ENCODE results near the gene GCN1. TPM values are rescaled to one million over a fixed set of nuclear protein-coding genes. Genes with fewer than 3 reads are reported as not detected.

GCN1 gene
- total RNA-seq, 4 donors from 2014 or later, result 62.0 to 310 (median 101) TPM

DNA sequence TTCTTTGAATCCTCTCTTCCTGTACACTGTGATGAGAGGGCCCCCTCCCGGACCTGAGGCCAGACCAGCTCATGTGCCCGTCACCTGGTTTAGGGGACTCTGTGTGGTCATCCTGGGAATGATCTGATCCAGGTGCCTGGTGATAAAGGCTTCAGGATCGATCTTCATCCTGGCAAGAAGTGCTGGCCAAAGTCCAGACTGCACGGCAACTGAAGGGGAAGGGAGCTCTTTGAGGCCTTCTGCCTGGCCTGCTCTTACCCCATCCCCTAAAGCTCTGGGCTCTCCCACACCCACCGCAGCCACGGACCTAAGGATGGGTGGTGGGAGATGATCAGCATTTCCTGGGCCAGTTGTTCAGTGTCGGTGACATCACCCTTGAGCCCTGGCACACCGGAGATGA, 31.8 kb downstream of the GCN1 start:
- DNase-seq (ENCODE audit: low spot score in 2 of 2), result no peak
- Histone ChIP-seq H3K27me3 (no peaks in the 10 kb centered on the region), H3K4me3 (no peak overlapping the region), H3K27ac (no peak overlapping the region), H3K36me3 (peaks cover 94% of the 10 kb centered on the region), H3K4me1 (no peaks in the 10 kb centered on the region), H3K9me3 (no peaks in the 10 kb centered on the region)
- WGBS, result 89% methylated on average over 5 of the region's 8 CpGs
- TF ChIP-seq POLR2AphosphoS5 (IDR thresholded peaks at IDR 0.05), result no peak
- TF ChIP-seq, protein P1, sequence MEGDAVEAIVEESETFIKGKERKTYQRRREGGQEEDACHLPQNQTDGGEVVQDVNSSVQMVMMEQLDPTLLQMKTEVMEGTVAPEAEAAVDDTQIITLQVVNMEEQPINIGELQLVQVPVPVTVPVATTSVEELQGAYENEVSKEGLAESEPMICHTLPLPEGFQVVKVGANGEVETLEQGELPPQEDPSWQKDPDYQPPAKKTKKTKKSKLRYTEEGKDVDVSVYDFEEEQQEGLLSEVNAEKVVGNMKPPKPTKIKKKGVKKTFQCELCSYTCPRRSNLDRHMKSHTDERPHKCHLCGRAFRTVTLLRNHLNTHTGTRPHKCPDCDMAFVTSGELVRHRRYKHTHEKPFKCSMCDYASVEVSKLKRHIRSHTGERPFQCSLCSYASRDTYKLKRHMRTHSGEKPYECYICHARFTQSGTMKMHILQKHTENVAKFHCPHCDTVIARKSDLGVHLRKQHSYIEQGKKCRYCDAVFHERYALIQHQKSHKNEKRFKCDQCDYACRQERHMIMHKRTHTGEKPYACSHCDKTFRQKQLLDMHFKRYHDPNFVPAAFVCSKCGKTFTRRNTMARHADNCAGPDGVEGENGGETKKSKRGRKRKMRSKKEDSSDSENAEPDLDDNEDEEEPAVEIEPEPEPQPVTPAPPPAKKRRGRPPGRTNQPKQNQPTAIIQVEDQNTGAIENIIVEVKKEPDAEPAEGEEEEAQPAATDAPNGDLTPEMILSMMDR (IDR thresholded peaks at IDR 0.05), result no peak
- TF ChIP-seq POLR2A (IDR thresholded peaks at IDR 0.05), result no peak
- TF ChIP-seq EP300 (IDR thresholded peaks at IDR 0.05), result no peak

DNA sequence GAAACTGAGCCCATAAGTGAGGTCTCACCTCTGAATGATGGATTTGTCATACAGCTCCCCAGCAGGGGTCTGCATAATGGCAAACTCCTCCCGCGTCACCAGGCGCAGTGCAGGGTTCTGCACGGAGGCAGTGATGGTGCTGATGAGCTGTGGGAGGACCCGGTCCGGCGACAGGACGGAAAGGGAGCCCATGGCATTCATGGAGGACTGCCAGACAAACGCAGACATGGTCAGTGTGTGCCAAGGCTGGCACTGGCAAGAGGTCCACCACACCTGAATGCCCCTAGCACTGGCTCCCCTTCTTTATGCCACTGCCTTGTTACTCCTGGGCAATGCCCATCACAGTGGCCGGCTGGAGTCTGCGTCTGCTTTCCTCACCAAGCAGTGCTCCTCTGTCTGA, 32.7 kb downstream of the GCN1 start:
- TF ChIP-seq, protein P1 (IDR thresholded peaks at IDR 0.05), result no peak
- TF ChIP-seq POLR2A (IDR thresholded peaks at IDR 0.05) (no peak), POLR2AphosphoS5 (IDR thresholded peaks at IDR 0.05) (no peak), EP300 (IDR thresholded peaks at IDR 0.05) (no peak)
- H3K27me3 ChIP-seq, result no peaks in the 10 kb centered on the region
- H3K36me3 ChIP-seq, result peaks cover 96% of the 10 kb centered on the region
- DNase-seq (ENCODE audit: low spot score in 2 of 2), result no peak
- H3K4me1 ChIP-seq, result no peaks in the 10 kb centered on the region
- 87% methylated on average over 9 of the region's 11 CpGs for WGBS
- H3K4me3 ChIP-seq, result no peak overlapping the region
- H3K9me3 ChIP-seq, result no peaks in the 10 kb centered on the region
- H3K27ac ChIP-seq, result no peak overlapping the region

DNA sequence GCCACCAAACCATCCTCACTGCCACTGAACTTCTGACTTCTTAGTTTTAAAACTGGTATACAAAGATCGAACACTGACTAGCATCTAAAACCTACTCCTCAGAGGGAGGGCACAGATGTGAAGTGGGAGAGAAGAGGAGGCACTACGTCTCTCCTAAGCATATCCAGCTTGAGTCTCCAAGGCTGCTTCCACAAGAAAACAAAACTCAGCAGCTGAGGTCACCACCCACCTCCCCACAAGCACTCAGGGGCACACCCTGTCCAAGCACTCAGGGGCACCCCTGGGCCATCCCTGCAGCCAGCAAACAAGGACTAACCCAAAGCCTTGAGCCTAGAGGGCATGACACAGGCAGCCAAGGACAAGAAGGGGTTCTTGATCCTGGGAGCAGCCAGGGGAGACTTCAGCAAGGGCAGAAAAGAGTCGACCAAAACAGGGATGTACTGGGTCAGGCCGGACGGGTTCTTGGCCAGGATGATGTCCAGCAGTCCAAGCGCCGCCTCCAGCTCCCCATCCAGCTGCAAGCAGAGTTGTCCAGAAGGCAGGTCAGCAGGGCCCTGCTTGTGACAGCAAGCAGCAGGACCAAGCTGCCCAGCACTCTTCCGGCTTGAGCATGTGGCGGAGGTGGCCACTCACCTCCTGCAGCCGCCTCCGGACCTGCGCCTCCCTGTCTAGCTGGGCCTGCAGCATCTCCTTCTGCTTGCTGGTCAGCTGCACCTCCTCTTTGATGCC, 34.8 kb downstream of the GCN1 start:
- H3K4me1 ChIP-seq, result no peaks in the 10 kb centered on the region
- no peak for DNase-seq (ENCODE audit: low spot score in 2 of 2)
- 87% methylated on average over 9 of the region's 12 CpGs for WGBS
- no peak for TF ChIP-seq EP300 (IDR thresholded peaks at IDR 0.05)
- no peak for TF ChIP-seq POLR2A (IDR thresholded peaks at IDR 0.05)
- TF ChIP-seq POLR2AphosphoS5 (IDR thresholded peaks at IDR 0.05), result no peak
- TF ChIP-seq, protein P1 (IDR thresholded peaks at IDR 0.05), result no peak
- no peak overlapping the region for H3K27ac ChIP-seq
- peaks cover 100% of the 10 kb centered on the region for H3K36me3 ChIP-seq
- H3K4me3 ChIP-seq, result no peak overlapping the region
- H3K27me3 ChIP-seq, result no peaks in the 10 kb centered on the region
- H3K9me3 ChIP-seq, result no peaks in the 10 kb centered on the region

DNA sequence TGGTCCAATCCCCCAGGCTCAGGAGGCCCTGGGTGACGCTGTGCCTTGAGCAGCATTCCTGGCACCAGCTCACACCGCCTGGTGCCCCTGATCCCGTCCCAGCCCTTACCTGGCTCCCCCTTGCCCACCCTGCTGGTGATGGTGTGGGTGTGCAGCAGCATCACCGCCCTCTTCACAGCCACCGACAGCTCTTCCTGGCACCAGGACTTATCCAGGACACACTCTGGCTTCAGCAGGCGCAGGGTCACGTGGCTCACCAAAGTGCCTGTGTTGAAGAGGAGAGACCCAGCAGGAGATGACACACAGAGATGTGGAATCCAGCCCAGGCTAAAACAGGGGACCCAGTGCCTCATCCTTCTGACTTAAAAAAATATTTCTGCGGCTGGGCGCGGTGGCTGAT, 36.2 kb downstream of the GCN1 start:
- no peak for DNase-seq (ENCODE audit: low spot score in 2 of 2)
- no peaks in the 10 kb centered on the region for H3K4me1 ChIP-seq
- H3K36me3 ChIP-seq, result peaks cover 100% of the 10 kb centered on the region
- H3K9me3 ChIP-seq, result no peaks in the 10 kb centered on the region
- no peak overlapping the region for H3K27ac ChIP-seq
- no peak overlapping the region for H3K4me3 ChIP-seq
- H3K27me3 ChIP-seq, result no peaks in the 10 kb centered on the region
- 100% methylated on average over 9 of the region's 10 CpGs for WGBS
- TF ChIP-seq EP300 (IDR thresholded peaks at IDR 0.05), result no peak
- TF ChIP-seq, protein P1 (IDR thresholded peaks at IDR 0.05), result no peak
- no peak for TF ChIP-seq POLR2AphosphoS5 (IDR thresholded peaks at IDR 0.05)
- no peak for TF ChIP-seq POLR2A (IDR thresholded peaks at IDR 0.05)

DNA sequence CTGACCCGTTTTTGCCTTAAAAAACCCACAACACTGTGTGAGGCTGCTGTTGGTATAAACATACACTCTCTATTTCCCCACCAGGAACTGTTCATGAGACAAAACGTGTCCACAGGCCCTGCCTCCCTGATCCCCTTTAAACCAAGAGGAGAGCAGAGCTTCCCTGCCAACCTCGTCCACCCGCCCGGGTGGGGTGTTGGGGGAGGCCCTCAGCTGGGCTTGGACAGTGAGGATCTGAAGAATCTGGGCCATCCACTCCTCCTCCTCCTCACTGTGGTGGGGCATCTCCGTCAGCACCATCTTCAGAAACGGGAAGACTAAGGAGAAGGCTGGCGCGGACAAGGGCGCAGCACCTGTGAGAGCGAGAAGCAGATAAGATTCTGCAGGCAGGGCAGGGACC, 36.8 kb downstream of the GCN1 start:
- Histone ChIP-seq H3K9me3 (no peaks in the 10 kb centered on the region), H3K4me3 (no peak overlapping the region), H3K27ac (no peak overlapping the region), H3K27me3 (no peaks in the 10 kb centered on the region), H3K36me3 (peaks cover 100% of the 10 kb centered on the region), H3K4me1 (no peaks in the 10 kb centered on the region)
- no peak for DNase-seq (ENCODE audit: low spot score in 2 of 2)
- 88% methylated on average over 11 of the region's 11 CpGs for WGBS
- TF ChIP-seq POLR2A (IDR thresholded peaks at IDR 0.05), result no peak
- TF ChIP-seq, protein P1 (IDR thresholded peaks at IDR 0.05), result no peak
